Central memory CD4-positive, alpha-beta T cell (primary cell): ENCODE results near the gene PLXNB2.

Source experiments
- DNase-seq: peaks from one replicate; pipeline ENCODE4 v3.0.0; 2022

Gene PLXNB2

DNA sequence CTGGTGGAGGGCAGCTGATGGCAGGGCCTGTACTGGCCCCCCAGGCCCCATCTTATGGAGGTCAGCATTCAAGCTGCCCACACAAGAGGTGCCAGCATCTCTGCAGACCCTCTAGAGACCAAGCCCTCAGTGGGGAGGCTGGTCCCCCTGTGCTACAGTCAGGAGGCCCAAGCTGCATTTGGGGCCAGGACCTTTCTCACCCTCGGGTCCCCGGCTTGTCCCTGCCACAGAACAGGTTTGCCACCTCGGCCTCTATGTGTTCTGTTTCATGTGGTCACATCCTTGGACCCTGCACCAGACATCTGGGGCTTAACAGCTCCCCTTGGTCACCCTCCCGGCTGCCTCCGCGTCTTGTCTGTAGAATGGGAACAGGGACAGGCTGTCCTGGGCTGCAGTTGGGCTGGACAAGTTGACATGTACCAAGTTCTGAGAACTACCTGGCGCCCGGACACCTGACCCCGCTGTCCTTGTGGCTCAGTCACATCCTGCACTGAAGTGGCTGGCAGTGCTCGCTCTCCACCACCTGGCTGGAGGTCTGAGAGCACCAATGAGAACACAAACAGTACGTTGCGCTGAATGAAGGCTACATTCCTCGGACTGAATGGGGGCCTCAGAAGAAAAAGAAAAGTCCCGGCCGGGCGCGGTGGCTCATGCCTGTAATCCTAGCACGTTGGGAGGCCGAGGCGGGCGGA is 2.7 kb upstream of the PLXNB2 start:
- no peak for DNase-seq

DNA sequence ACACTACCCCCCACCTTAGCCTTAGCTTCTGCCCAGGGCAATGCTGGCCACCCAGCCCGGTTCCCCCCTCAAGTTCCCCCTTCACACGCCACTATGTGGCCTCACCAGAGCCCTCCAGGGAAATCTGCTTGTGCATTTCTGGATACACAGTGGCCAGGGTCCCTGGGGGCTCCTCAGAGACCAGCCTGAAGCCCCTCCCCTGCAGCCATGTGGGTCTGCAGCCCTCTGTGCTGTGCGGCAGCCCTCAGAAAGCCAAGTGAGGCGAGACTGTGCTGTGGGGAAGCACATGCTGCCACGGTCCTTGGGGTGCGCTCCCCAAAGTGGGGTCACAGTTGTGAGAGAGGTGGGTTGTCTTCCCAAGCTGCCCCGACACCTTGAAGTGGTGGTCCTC is 2.1 kb upstream of the PLXNB2 start:
- no peak for DNase-seq

DNA sequence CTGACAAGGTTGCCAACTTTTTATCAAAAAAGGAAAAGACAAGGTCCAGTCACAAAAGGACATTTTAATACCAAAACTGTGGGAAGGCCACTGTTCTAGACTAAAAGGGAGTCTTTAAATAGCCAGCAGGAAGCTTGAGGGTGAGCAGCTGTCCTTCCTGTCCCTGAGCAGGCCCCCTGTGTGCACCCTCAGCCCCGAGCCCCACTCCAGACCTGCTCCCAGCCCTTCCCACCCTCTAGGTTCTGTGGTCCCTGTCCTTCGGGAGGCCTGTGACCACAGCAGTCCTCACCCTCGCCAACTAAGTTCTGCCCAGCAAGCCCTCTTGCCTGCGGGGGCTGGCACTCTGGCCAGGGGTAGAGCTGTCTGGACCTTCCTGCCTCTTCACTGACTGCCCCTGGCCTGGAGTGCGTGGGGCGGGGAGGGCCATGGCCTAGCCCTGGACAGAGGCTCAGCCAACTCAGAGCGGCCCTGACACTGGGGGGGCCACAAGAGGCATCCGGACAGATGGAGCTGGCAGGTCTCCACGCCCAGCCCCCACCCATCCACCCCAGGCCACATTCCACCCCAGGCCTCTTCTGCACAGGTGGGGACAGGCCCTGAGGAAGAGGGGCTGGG is 1.6 kb upstream of the PLXNB2 start:
- no peak for DNase-seq

DNA sequence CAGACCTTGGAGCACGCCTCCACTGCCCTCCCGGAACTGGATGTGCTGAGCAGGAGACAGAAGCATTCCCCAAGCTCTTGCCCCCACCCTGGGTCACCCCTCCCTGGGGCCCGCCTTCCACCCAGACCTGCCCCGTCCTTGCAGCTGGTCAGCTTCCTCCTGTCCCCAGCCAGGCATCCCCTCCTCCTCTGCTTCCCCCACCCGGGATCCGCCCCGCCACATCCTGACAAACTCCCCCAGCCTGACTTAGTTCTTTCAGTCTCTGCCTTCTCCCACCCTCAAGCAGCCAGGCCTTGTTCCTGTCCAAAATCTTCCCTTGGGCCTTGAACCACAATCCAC is 1.1 kb upstream of the PLXNB2 start:
- no peak for DNase-seq

DNA sequence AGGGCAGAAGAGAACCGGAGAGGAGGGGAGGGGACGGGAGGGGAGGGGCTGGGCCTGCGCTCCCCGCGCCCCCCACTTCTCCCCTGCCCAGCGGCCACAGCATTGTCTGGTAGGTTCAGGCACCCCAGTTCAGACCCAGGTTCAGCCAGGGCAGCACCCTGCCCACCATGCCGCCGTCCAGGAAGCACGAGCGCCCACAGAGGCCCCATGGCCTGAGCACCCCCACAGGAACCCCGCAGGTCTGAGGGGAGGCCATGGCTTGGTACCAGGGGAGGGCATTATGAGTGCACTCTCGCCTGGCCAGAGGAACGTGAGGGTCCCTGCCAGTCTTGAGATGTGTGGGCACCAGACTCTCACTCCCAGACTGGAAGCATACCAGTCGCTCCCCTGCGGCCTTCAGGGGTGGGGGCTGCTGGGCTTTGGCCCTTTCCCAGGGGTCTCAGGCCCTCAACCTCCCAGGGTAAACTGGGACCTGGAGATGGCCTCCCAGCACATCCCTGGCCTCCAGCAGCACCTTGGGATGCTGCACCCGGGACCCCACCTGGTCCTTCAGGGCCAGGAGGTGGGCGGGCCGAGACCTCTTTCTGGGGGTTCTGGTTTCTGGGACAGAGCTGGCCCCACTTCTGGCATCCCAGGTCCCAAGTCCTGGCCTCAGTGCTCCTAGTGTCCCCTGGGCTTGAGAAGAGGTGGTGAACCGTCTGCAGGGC is 597 bp upstream of the PLXNB2 start:
- no peak for DNase-seq

DNA sequence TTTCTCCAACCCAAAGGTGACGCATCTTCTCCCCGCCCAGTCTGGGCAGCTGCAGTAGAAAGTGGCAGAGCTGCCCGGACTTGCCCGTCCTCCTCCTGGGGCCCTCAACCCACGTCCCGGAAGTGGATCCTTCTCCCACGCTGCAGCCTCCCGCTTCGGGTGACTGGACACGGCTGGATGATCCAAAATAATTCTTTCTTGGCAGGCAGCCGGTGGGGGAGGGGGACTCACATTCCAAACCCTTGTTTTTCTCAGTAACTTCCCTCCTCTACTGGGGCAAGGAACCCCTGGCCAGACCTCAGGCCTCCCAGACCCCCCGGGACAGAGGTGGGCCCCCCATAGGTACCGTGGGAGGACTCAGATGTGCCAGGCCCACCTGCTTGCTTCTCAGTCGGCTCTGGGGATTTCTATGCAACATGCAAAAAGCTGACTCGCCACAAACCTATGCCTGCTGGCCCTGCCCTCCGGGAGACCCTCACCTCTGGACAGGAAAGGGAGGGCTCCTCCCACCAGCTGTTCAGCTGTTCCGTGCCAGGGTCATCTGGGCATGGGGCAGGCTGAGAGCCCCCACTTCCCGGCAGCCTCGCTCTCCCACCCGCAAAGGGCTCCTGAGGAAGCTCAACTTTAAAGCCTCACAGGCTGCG is 1.4 kb downstream of the PLXNB2 start:
- DNase-seq = no peak

DNA sequence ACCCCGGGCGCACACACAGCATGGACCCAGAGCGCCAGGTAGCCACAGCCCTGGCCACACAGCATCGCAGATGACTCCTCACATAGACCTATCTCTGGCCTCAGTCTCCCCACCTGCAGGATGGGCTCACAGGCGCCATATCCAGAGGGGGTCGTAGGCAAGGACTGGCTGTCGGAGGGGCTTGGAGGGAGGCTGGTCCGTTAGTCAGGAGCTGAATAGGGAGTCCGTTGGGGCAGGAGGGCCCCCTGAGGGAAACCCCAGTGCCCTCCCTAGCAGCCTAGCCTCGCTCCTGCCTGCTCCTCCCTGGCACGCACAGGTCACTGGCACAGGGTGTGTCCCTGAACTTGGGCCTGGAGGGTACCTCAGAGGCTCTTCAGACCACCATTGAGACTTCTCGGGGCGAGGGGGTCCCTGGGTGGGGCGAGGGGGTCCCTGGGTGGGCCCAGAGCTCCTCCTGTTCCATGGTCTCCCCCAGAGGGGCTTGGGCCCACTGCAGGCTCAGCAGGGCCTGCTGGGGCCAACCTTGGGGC is 2.0 kb downstream of the PLXNB2 start:
- DNase-seq = no peak

DNA sequence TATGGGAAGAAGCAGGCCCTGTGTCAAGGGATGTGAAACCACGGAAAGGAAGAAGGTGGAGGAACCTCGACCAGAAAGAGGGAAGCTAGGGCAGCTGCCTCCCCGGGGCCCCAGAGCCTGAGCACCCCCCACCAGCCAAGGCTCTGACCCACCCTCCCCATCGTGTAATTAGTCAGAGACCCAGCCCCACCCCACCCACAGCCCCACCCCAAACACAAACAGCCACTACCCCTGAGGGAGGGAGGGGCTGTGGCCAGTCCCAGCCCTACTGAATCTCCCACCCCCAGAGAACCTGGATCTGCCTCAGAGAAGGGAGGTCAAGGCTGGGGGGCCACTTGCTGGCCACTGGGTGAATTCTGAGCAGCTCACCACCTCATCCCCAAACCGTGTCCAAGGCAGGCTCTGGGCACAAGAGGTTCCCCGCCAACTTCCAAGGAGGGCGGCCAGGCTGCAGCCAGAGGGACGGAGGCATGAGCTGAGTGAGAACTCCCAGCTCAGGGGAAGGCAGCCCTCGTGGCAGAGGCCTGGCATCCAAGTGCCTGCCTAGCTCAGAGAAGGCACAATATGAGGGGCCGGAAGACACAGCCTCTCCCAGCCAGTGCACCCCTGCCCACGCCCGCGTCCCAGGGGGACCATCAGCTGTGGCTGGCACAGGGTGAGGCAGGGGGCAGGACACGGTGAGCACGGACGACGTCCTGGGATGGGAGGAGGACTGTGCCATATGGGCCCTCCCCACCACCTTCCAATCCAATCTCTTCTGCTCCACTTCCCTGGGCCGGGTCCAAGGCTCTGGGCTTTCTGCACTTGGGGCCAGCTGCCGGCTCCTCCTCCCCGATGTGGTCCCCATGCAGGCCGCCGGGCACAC is 2.7 kb downstream of the PLXNB2 start:
- no peak for DNase-seq

DNA sequence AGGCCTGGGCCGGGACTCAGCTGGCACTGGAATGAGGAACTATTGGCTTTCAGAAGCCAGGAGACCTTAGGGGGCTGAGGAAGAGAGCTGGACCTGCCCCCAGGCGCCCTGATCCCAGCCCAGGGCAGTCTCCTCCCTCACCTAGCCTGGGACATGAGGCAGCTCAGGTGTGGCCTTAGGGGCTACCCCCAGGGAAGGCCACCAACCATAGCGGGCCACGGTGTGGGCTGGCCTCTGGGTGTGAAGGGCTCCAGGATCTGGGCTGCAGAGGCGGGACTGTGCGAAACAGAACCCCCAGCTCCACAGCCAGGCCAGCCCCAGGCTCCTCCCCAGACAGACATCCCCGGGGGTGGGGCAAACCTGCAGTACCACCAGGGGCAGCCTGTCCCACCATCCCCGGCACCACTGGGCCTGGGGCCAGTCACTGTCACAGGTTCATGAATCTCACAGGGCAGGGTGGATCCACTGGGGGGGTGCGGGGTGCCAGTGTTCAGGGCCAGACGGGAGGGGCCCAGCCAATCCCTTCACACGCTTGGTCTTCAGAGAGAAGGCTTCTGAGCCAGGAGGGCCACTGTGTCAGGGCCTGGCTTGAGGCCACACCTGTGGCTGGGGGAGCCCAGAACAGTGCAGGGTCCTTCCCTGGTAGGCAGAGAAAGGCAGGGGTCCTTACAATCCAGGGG is 3.5 kb downstream of the PLXNB2 start:
- no peak for DNase-seq

DNA sequence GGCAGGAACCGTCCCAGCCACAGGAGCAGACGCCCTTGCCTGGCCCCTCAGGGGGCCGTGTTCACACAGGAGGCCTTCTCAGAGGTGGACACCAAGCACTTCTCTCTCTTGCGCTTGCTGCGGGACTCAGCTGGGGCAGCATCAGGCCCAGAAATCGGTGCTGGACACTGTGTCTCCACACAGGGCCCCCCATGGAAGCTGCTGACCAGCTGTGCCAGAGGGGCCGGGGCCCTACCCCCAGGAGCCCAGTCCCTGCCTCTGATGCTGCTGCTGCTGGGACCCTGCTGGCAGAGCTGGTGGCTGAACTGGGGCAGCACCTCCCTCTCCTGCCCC is 4.0 kb downstream of the PLXNB2 start:
- no peak for DNase-seq

DNA sequence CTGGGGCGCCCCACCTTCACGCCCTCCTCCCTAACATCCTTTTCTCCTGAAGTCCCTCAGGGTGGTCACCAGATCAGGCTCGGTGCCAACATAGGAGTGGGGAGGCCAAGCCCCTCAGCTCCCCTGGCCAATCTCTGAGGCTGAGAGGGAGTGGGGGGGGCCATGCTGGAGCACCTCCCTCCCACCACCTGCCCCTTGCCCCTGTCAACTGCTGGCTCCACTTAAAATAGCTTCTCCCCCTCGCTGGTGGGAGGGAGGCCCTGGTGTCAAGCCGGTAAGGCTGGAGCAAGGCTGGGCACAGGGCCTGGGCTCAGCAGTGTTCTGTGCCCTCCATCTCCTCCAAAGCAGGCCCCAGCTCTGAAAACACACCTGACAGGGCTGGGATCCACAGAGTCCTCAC is 4.9 kb downstream of the PLXNB2 start:
- DNase-seq = no peak

DNA sequence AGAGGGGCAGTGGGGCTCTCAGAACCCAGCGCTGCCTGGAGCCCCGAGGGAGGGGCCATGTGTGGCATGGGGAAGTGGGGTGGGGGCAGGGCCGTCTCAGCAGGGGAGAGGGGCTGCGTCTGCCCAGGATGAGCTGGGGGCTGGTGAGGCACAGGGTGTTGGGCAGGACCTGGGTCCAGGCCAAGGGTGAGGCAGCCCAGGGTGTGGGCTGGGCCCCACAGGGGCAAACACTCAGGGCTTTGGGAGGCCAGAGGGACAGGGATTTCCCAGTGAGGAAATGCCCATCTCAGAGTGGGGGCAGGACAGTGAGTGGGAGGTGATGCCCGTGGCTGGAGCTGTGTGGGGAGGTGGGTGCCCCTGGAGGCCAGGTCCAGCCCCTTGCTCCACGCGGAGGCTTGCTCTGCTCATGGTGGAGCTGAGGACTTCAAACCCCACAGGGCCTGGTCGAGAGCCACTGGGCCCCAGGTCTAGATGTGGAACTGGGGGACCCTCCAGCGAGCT is 5.4 kb downstream of the PLXNB2 start:
- no peak for DNase-seq

DNA sequence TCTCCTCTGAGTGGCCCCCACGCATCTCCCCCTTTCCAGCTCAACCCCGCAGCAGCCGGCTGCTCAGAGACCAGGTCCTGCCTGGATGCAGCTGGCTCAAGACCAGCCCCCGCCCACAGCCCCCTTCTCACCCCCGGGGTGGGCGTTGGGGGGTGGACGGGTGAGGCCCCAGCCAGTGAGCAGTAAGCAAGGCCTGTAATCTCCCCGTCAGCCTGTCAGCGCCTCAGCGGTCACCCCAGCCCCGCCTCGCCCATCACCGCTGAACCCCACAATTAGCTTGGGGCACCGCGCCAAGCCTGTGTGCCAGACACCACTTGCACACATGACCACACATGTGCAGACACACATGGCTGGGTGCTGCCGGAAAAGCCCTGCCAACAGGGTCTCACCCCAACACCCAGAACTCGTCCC is 5.9 kb downstream of the PLXNB2 start:
- no peak for DNase-seq

DNA sequence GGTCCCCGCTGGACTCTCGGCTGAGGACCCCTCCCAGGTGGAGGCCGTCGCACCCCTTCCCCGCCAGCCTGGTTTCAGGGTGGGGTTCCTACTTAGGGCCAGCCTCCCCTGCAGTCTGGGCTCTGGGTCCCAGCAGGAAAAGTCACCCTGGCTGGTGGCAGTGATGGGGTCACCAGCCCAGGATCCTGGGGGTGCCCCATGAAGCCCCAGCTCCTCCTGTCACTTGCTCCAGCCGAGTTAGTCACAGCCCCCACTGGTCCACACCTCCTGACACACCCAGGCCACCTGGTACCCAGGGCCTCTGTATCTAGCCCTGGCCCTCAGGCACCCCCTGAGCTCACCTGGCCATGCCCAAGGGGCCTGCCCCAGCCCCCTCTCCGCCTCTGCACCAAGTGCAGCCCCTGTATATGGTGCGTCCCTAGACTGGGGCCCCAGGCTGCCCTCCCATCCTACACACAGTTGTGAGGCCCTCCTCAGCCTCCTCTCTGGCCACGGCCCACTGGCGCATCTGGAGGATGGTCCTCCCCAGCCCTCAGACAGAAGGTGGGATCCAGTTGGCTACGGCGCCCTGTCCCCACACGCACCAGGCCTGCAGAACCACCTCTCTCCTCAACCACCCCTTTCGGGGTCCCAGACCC is 6.7 kb downstream of the PLXNB2 start:
- DNase-seq = no peak

DNA sequence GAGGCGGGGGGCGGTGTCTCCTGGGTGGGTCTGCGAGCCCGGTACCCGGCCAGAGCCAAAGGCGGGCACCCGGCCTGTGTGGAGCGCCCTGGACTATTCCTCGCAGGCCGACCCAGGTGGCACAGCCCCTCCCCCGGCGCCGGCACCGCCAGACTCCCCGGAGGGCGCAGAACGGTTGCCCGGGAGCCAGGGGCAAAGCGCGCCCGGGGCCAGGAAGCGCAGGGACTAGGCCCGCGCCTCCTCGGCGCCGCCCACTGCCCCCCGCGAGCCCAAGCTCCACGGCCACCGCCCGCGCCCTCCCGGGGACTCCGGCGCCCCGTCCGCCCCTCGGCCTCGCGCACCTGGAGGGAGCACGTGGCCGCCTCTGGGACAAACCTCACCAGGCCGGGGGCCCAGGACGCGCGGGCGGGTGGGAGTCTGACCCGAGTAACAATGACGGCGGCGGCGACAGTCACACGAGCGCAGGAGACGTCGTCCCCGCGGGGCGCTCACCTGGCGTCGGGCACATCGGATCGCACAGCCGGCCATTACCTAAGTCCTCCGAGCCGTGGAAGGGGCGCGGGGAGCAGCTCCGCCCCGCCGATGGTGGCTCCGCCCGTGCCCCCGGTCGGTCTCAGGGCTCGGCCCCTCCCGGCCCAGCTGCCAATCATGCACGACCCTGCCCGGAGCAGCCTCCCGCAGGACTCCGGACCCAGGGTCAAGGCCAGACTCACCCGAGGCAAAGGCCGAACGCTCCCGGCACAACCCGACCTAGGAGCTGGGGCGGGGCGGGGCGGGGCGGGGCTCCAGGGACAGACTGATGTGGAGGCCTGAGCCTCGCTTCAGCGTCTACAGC is 7.4 kb downstream of the PLXNB2 start:
- no peak for DNase-seq

DNA sequence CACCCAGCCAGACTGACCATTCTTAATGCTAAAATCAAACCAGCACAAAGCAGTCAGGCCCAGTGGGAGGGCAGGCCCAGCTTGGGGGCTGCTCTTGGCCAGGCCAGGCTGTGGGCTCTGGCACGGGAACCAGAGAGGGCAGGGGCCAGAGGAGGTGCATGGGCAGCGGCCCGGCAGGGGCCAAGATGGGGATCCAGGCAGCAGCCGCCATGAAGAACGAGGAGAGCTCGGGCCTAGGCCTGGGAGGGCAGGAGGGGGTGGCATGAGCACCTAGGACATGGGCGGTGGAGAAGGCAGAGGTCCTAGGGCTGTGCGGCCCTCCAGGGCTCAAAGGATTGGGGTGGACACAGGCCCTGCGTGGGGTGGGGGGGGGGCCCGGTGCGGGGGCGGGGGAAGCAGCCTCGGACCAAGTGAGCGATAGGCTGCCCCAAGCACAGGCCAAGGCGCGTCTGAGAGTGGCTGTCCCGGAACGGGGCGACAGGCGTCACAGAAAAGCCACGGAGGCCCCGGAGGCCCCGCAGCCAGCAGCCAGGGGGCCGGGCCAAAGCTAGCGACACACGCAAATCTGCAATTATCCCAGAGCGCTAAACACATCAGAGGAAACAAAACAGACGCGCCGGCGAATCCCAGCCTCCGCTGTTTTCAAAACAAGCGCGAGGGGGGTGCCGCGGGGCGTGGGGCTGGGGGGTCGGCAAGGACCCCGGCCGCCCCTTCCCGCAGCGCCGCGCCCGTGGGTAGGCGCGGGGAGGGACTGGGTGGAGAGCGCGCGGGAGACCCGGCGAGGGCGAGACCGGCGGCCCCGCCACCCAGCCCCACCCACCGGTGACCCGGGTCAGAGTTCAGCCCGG is 8.3 kb downstream of the PLXNB2 start:
- DNase-seq = no peak

DNA sequence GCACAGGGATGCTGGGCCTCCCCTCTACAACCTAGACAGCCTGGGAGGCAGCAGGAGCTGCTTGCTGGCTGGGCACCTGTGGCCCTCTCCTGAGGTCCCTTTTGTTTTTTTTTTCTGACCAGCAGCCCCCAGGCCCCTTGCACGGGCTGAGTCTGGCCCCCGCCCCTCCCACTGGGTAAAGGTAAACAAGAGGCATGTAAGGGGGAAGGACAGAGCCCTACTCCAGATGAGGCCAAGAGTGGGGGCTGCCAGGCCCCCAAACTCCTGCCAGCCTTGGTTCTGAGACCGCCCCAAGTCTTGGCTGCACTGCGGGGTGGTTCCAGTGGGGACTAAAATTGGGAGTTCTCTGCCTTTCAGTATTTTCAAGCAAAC is 9.2 kb downstream of the PLXNB2 start:
- DNase-seq = no peak

DNA sequence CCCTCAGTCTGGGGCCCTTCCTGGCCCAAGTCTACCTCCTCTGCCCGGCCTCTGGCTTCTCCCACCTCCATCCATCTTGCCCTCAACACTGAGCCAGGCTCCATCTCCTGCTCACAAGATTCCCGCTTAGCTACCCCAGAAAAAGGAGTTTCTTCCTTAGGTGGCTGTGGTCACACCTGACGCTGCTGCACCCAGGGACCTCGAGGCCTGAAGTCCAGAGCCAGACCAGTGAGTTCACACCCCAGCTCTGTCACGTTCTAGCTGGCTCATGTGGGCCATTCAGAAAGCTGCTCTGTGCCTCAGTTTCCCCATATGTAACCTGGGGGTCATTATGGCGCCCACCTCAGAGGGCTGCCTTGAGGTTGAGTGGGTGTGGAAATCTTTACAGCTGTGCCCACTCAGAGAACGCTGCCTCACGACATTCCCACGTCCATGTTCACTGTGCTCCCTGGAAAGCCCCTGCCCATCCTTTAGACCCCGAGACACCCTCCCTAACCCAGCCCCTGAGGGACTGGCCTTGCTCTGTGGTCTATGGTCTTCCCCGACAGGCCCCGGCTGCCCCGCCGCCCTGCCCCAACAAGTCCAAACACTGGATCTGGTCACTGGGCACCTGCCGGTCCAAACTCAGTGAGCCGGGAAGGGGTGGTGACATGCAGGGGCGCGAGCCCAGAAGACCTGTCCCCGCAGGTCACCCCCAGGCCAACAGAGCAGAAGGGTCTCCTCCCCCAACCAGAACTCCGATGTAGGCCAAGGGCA is 9.8 kb downstream of the PLXNB2 start:
- DNase-seq = no peak
